GM18520 (cell line): ENCODE data around the gene ZNF483.
"Not testable (repeated sequence)": the region's sequence is repeated elsewhere in the genome, so short reads cannot be mapped to it uniquely, and the experiment has no call there.

ENCODE experiments used
- ATAC-seq: cut with Tn5 transposase; IDR thresholded peaks from one replicate; pipeline ENCODE4 v1.9.1; 2021; ENCODE audit not compliant: unreplicated experiment

ZNF483 gene

DNA sequence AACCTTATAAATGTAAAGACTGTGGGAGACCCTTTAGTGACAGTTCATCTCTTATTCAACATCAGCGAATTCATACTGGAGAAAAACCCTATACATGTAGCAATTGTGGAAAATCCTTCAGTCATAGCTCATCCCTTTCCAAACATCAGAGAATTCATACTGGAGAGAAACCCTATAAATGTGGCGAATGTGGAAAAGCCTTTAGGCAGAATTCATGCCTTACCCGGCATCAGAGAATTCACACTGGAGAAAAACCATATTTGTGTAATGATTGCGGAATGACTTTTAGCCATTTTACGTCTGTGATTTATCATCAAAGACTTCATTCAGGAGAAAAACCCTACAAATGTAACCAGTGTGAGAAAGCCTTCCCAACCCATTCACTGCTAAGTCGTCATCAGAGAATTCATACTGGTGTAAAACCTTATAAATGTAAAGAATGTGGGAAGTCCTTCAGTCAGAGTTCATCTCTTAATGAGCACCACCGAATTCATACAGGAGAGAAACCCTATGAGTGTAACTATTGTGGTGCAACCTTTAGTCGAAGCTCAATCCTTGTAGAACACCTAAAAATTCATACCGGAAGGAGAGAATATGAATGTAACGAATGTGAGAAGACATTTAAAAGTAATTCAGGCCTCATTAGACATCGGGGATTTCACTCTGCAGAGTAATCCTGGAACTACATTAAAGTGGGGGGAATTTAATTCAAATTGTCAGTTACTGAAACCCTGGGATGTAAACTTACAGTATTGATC lies 17.7 kb downstream of the ZNF483 start:
- ATAC-seq: no peak

DNA sequence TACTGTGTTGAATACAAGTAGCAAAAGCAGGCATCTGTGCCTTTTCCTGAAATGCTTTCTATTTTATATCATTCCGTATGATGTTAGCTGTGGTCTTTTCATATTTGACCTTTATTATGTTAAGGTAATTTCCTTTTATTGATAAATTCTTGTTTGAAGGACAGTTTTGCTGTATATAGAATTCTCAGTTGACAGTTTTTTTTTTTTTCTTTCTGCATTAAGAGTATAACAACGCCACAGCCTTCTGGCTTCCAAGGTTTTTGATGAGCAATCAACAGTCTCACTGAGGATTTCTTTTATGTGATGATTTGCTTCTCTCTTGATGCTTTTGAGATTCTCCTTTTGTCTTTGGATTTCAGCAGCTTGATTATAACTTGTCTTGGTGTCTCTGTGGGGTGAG lies 23.6 kb downstream of the ZNF483 start:
- no peak for ATAC-seq

DNA sequence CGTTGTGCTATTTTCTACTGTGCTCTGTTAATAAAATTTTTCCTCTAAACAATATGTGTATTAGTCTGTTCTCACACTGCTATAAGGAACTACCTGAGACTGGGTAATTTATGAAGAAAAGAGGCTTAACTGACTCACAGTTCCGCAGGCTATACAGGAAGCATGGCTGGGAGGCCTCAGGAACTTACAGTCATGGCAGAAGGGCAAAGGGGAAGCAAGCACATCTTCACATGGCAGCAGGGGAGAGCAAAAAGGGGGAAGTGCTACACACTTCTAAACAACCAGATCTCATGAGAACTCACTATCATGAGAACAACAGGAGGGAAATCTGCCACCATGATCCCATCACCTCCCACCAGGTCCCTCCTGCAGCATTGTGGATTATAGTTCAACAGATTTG lies 30.4 kb downstream of the ZNF483 start:
- not testable (repeated sequence) for ATAC-seq

DNA sequence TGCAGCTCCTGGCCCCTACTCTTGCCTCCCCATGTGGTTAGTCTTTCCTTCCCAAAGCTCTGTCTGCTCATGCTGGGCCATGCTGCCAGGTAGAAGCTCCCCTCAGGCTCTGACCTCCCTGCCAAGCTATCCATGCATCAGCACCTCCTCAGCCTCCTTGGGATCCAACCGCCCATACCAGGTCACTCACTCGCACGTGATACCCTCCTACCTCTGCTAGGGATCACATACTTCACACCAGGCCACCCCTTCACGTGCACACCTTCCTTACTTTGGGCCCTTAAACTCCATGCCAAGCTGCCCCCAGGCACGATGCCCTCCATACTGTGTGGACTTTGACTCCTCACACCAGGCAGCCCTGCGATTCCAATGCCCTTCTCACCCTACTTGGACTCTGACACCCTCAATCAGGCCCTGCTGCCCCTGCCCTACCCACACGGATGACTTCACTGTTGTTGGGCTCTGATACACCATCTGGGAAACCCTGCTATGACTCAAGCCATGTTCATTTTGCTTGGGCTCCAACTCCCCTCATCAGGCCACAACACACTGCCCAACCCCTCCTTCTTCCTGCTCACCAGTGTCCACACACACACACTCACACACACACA lies 34.1 kb downstream of the ZNF483 start:
- ATAC-seq: no peak

DNA sequence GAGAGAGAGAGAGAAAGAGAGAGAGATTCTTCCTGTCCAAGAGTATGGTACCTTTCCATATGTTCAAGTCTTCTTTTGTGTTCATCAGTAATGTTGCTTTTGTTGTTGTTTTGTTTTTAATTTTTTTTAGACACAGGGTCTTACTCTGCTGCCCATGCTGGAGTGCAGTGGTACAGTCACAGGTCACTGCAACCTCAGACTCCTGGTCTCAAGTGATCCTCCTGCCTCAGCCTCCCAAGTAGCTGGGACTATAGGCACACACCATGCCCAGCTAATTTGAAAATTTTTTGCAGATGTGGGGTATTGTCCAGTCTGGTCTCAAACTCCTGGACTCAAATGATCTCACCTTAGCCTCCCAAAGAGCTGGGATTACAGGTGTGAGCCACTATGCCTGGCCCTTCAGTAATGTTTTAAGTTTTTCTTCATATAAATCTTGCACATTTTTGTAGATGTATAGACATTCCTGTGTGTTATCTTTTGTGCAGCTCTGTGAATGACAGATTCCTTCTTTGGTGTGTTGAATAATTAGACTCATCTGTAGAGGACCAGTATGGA lies 36.3 kb downstream of the ZNF483 start:
- no peak for ATAC-seq

DNA sequence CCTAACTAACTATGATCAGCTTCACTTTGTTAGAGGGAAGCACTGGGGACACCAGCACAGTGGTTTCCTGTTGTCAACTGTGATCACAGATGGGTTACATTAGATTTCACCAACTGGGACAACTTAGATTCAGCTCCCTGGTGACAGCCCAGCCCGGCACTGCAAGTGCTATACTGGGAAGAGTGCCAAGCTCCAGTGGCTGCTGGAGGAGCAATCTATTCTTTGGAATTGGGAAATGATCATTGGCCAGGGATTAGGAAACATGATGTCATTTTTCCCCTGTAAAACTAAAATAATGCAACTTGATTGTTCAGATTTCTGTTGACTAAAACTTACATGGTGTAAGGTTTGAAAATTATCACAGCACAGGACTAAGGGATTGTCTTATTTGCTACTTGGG lies 41.3 kb downstream of the ZNF483 start:
- ATAC-seq: no peak

DNA sequence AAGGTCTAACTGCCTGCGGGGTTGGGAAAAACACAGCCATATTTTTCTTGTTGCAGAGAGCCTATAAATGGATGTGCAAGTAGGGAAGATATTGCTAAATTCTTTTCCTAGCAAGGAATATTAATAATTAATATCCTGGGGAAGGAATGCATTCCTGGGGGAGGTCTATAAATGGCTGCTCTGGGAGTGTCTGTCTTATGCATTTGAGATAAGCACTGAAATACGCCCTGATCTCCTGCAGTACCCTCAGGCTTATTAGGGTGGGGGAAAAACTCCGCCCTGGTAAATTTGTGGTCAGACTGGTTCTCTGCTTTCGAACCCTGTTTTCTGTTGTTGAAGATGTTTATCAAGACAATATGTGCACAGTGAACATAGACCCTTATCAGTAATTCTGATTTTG lies 43.1 kb downstream of the ZNF483 start:
- not testable (repeated sequence) for ATAC-seq

DNA sequence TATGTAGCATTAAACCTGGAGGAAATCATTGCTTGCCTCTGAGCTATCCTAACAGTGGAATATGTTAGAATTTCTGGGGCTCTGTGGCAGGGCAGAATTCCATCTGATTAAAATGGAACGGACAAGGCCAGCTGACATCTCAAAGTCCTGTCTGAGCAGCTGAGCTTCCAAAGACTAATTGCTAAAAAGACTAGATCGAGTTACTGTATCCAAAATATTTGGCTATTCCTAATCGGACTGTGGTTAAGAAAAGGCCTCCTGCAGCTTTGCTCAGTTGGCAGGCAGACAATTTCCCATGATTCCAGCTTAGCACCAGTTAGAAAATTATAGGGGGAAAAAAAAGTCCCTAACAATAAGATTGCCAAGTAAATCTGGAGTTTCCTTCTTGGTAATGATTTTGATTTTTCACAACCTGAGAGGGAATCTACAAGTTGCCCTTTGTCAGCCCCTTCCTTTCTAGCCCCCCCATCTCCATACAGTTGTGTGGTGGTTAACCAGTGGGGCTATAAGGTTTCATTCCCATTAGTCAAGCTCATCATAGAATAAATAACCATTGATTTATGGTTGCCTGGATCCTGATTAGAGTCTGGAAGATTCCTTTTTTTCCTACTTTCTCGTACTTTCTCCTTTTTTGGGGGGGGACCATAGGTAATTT lies 48.1 kb downstream of the ZNF483 start:
- ATAC-seq: no peak

DNA sequence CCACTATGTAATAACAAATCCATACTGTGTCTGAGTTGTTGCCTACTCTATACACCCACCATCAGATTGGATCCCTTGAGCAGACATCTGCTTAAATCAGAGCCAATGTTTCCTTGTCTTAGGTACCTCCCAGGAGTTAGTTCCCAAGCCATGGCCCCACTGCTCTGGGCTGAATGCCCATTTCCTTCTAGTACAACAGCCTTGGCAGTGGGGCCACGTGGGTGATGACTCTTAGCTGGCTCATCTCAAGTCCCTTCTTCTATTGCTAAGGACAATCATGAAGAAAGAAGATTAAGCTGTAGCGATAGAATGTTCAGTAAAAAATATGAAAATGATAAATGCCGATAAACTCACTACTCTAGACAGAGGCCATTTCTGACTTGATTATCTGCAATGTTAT lies 57.9 kb downstream of the ZNF483 start:
- no peak for ATAC-seq

DNA sequence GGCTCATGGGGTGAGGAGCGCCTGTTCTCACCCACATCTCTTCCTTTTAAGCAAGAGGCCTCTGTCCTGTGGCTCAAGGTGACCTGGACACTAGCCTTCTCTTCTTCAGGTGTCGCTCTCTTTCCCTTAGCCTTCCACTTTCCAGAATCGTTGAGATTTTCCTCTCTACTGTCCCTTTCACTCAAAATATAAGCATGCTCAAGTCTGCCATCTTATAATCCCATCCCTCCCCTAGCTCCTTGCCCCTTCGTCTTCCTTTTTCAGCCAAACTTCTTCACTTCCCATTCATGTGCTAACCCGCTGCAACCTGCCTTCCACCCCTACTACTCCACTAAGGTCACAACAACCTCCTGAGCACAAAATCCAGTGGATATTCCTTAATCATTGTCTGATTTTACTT lies 61.4 kb downstream of the ZNF483 start:
- no peak for ATAC-seq

DNA sequence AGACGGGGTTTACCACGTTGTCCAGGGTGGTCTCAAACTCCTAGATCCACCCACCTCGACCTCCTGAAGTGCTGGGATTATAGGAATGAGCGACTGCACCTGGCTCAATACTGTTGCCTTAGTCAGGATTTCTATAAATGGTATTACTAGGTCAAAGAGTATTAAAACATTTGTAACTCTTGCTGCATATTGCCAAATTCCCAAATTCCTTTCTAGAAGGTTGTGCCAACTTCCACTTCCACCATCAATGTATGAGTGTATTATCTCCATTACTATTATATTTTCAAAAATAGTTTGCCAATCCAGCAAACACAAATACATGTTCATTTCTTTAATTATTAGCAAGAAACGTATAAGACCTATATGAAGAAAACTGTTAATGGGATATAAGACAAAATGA lies 63.9 kb downstream of the ZNF483 start:
- no peak for ATAC-seq

DNA sequence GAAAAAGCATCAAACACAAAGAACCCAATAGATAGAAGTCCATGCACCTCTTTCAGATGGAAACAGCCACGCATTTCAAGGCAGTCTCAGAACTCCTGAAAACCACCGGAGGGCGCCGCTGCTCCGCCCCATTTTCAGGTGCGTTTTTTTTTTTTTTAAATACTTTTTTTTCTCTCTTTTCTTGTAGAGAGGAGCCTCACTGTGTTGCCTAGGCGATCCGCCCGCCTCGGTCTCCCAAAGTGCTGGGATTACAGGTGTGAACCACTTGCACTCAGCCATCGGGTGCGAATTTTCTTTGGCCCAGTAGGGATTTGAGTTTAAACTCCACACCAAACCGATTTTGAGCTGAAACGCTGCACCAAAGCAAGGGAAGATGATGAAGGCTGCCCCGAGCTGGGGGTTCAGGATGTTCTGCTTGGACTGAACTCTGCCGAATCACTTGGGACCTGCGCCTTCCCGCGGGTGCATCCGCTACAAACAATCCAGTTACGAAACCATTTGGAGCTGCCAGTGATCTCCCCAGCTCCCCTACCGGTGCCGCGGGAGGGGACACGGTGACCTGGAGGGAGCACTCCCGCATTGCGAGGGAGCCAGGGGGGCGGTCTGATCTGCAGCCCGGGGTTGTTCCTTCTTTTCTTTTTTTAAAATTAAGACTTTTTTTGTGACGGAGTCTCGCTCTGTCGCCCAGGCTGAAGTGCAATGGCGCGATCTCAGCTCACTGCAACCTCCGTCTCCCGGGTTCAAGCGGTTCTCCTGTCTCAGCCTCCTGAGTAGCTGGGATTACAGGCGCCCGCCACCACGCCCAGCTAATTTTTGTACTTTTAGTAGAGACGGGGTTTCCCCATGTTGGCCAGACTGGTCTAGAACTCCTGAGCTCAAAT lies 73.1 kb downstream of the ZNF483 start:
- no peak for ATAC-seq

DNA sequence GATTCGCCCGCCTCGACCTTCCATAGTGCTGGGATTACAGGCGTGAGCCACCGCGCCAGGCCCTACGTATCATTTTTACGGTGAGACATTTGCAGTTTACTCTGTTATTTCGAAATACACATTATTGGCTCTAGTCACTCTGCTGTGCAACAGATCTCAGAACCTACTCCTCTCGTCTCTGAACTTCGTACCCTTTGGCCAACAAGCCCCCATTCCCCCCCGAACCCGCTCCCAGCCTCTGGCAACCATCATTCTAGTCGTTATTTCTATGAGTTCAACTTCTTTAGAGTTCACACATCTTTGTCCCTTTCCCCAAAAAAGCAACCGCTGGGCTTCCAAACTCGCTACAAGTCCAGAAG lies 73.7 kb downstream of the ZNF483 start:
- ATAC-seq: no peak

DNA sequence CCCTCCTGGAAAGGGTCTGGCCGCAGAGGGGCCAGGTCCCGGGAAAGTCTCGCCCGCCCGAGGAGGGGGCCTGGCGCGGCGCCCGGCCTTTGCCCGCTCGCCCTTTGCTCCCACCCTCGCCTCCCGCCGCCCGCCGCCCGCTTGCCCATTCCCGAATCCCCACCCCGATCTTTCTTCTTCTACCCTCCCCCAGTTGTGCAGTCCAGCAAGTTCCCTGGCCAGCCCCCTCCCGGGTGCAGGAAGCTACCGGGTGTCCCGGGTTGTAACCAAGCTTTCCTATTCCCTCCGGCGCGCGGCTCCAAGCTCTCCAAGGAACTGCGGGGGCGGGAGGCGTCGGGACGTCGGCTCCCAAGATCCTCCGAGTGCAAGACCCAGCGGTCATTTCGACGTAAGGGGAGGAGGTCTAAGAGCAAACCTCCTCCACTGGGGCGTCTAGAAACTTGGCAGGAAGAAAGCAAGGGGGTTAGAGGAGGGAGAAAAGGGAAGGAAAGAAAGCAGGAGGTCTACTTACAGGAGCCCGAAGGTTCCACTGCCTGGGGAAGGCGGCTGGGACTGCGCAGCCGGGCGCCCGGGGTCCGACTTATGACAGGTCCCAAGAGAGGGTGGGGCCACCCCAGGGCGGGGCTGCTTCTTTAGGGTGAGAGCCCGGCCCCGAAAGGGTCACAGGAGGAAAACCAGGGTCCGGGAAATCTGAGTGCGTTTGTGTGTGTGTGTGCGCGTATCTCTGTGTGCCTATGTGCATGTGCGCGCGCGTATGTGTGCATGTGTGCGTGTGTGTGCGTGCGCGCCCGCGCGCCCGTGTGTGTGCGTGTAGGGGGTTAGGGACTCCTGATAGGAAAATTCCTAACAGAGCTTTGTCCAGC lies 74.3 kb downstream of the ZNF483 start, which contains the start of gene PTGR1:
TSS of gene PTGR1 (minus strand) at position 556 of the 863 bp plus-strand sequence. CDS start 2,225 bp downstream, outside the sequence.
- ATAC-seq: no peak

DNA sequence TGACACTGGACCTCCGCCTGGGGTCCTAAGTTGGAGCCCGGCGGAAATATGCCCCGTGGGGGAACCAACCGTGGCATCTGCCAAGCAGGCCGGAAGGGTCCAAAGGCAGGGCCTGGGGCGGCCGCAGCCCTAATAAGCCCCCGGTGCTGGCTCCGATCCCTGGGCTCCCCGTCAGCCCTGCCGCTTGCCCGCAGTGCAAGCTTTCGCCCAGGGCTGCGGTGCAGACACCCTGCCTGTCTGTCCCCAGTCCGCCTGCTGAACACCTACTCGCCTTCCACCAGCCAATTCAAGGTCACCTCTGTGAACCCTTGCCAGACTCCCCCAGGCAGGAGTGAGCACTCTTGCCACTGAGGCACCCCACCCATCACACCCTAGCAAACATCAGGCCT lies 75.0 kb downstream of the ZNF483 start:
- ATAC-seq: no peak

DNA sequence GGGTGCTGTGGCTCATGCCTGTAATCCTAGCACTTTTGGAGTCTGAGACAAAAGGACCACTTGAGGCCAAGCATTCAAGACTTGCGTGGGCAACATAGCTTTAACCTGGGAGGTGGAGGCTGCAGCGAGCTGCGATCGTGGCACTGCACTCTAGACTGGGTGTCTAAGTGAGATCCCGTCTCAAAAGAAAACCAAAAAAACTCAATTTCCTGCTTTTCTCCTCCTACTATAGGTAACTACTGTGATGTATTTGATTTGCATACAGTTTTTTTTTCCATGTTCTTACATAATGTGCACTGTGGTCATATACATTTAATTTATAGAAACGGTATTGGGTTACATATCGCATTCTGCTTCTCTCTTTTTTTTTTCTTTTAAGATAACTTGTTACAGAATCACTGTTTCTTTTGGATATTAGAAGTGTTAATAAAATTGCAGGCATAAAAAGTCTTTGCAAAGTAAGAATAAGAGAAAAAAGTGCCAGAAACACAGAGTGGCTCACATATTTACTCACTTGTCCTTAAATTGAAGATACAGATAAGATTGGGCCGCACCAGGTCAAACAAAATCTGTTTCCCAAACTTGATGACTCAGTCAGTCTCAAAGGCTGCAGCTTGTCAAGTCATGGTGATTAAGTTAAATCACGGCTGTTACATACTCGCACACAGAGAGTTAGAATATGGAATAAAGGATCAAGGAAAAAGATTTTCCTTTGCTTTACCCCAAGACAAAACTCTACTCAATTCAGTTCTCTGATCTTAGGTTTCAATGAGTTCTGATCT lies 76.4 kb downstream of the ZNF483 start:
- ATAC-seq: no peak

DNA sequence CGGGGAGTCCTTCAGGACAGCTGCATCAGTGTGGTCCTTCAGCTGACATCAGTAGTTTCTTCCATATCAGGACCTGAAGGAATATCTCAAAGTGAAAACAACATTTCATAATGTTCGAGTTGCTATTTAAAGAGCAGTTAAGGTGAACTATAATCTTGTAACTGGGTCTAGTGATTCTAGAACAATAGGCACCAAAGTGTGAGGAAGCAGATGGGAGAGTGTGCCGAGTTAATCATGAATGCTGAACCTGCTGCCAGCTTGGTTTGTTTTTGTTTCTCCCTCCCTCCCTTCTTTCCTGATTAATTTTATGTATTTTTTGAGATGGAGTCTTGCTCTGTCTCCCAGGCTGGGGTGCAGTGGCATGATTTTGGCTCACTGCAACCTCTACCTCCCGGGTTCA lies 78.1 kb downstream of the ZNF483 start:
- no peak for ATAC-seq

DNA sequence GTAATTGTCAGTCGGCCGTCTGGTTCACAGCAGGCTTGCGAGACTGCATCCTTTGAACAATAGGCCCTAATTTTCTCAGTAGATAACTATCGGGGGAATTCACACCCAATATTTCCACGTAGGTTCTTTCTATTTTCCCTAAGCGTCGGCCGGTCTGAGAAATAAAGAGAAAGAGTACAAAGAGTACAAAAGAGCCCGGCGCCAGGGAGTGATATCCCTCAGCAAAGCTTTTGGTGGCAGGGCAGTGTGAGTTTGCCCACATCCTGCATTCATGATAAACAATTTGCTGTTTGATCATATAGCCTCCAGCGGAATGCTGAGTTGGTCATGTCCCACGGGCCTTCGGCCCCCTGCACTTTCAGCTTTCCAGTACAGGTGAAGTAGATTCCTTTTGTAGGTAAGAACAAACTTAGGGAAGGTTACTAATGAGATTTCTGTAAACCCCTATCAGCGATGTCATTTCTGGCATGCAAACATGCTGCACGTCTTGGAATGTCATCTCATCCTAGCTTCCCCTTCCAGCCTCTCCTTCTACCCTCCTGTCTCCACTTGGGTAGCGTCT lies 79.2 kb downstream of the ZNF483 start:
- no peak for ATAC-seq

DNA sequence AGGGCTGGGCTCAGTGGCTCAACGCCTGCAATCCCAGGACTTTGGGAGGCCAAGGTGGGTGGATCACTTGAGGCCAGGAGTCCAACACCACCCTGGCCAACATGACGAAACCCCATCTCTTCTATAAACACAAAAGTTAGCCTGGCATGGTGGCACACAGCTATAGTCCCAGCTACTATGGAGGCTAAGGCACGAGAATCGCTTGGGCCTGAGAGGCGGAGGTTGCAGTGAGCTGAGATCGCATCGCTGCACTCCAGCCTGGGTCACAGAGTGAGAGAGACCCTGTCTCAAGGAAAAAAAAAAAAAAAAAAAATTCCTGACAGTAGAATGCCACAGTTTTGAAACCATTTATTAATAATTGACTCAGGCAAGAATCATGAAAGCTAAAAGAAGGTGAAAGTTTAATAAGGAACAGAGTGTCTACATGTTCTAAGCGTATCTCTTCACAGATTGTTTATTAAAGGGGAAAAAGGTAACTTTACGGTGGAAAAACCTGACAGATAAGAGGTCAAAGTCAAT lies 80.1 kb downstream of the ZNF483 start:
- no peak for ATAC-seq
